ENCODE data around the gene ARHGDIG.
A peak's percentile ranks its signal among the peaks of the same experiment; 100 is the strongest.

The ARHGDIG gene

DNA sequence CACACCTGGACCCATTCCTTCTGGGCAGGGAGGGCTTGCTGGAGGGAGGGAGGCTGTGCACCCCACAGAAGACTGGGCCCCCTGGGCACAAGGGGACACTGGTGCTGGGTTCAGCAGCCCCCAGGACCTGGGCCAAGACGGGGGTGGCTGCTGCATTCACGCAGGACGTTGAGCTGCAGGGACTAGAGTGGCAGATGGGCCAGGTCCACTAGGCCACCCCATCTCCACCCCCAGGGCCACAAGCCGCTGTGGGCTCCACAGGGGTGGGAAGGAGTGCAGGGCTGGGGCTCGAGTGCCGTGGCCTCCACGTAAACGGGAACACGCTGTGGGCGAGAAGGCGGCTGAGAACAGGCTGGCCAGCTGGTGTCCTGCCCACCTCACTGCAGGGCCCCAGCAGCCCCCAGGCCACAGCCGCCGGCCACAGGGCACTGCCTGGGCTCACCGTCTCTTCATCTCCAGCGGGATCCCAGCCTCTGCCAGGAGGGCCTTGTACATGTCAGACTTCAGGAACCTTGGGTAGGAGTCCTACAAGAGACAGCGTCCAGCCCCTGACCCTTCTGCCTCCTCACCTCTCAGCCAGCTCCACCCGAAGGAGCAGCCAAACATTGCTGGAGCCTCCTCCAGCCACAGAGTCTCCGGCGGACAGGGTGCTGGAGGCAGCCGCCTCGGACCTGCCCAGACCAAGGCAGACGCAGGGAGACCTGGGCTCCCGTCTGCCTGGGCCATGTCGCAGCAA is 11.2 kb upstream of the ARHGDIG start:
- H3K27ac ChIP-seq (ENCODE audit: low read depth, low read length), result no peak overlapping the region
- H3K4me1 ChIP-seq (ENCODE audit: control insufficient read depth in 1 of 2, insufficient read depth in 2 of 2, low read length in 2 of 2), result peaks cover 35 to 37% of the 10 kb centered on the region in 2 donors
- no peaks in the 10 kb centered on the region for H3K9me3 ChIP-seq (ENCODE audit: control insufficient read depth in 1 of 2, low read length in 2 of 2)
- peaks cover 6 to 15% of the 10 kb centered on the region in 2 donors for H3K36me3 ChIP-seq (ENCODE audit: control insufficient read depth in 1 of 2, insufficient read depth in 2 of 2, low read length in 2 of 2)
- peak overlapping the region; percentile 55 to 66 for H3K9ac ChIP-seq (ENCODE audit: low read depth in 1 of 2, low read length in 2 of 2)
- H3K4me3 ChIP-seq (ENCODE audit: low read depth in 1 of 2, low read length in 2 of 2), result peak overlapping the region; percentile 38 to 72
- no peaks in the 10 kb centered on the region for H3K27me3 ChIP-seq (ENCODE audit: control insufficient read depth in 1 of 2, insufficient read depth in 2 of 2, low read length in 2 of 2)

DNA sequence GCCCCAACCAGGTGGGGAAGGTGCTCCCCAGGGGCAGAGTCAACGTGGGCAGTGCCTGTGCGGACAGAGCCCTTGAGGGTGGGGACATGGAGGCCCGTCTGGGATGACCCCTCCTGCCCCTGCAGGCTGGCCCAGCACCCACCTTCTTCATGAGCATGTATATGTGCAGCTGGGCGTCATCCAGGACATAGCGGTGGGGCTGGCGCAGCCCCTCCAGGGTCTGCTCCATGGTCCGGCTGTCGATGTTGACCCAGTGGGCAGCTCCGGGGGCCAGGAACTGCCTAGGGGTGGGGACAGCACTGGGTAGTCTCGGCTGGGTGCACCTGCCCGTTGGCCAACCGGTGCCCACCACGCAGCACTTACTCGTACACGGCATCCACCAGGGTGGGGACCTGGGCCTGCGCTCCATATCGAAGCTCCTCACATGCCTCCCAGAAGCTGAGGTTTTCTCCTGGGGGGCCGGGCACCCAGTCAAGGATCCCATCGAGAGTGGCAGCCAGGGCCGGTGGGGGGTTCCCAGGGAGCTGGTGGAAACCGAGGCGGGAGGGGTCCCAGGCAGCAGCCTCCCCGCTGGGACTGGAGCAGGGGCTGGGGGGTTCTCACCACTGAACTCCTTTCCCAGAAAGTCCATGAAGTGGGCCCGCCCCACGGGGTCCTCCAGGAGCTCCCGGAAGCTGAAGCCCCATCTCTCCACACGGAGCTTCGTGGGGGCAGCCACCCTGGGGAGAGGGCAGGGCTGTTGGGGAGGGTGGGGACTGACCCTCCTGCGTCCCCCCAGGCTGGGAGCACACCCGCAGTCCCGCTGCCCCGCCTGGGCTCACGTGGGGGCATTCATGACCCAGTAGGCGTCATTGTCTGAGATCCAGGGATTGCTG is 9.8 kb upstream of the ARHGDIG start:
- Histone ChIP-seq H3K27ac (ENCODE audit: low read depth, low read length) (no peak overlapping the region), H3K36me3 (ENCODE audit: control insufficient read depth in 1 of 2, insufficient read depth in 2 of 2, low read length in 2 of 2) (peaks cover 0 to 2% of the 10 kb centered on the region in 2 donors), H3K9me3 (ENCODE audit: control insufficient read depth in 1 of 2, low read length in 2 of 2) (no peaks in the 10 kb centered on the region), H3K27me3 (ENCODE audit: control insufficient read depth in 1 of 2, insufficient read depth in 2 of 2, low read length in 2 of 2) (no peaks in the 10 kb centered on the region), H3K4me1 (ENCODE audit: control insufficient read depth in 1 of 2, insufficient read depth in 2 of 2, low read length in 2 of 2) (peaks cover 32 to 41% of the 10 kb centered on the region in 2 donors), H3K9ac (ENCODE audit: low read depth in 1 of 2, low read length in 2 of 2) (no peak overlapping the region), H3K4me3 (ENCODE audit: low read depth in 1 of 2, low read length in 2 of 2) (peak overlapping the region in 1 of 2 donors; percentile 32)

DNA sequence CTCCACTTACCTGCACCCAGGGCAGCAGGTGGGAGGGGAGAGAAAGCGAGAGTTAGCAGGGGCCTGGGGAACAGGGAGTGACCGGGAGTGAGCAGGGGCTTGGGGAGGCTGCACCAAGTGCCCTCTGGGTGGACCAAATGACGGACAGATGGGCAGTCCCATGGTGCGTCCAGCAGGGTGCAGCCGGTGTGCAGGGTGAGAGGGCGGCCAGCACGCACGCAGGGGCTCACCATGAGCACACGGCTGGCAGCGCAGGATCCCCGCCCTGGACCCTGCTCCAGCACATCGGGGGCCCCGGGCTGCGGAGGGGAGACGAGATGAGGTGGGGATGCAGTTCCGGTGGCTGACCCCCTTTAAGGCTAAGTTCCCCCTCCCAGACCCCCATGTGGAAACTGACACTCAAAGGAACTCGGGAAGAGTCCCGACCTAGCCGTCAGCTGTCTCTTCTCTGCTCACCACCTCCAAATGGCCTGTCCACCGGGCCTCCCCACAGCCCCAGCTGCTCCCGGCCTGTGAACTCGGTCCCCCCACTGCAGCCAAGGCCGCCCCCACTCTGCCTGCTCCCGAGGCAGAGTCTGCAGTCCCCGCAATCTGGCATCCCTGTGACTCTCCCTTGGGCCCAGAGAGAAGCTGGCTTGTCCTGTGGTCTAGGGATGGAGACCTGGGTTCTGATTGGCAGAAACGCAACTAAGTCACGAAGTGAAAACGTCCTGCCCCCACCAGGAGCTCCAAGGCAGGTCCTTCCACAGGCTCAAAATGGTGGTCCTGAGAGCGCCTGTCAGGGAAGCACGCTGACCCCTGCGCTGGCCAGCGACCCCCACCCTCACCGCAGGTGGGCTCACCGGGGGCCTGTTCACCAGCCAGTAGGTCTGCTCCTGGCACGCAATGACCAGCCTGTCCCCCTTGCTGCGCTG is 7.5 kb upstream of the ARHGDIG start:
- H3K27me3 ChIP-seq (ENCODE audit: control insufficient read depth in 1 of 2, insufficient read depth in 2 of 2, low read length in 2 of 2), result no peaks in the 10 kb centered on the region
- H3K36me3 ChIP-seq (ENCODE audit: control insufficient read depth in 1 of 2, insufficient read depth in 2 of 2, low read length in 2 of 2), result no peaks in the 10 kb centered on the region
- H3K27ac ChIP-seq (ENCODE audit: low read depth, low read length), result no peak overlapping the region
- H3K4me3 ChIP-seq (ENCODE audit: low read depth in 1 of 2, low read length in 2 of 2), result no peak overlapping the region
- peak overlapping the region in 1 of 2 donors; percentile 18 for H3K9ac ChIP-seq (ENCODE audit: low read depth in 1 of 2, low read length in 2 of 2)
- H3K4me1 ChIP-seq (ENCODE audit: control insufficient read depth in 1 of 2, insufficient read depth in 2 of 2, low read length in 2 of 2), result peaks cover 16 to 28% of the 10 kb centered on the region in 2 donors
- H3K9me3 ChIP-seq (ENCODE audit: control insufficient read depth in 1 of 2, low read length in 2 of 2), result no peaks in the 10 kb centered on the region

DNA sequence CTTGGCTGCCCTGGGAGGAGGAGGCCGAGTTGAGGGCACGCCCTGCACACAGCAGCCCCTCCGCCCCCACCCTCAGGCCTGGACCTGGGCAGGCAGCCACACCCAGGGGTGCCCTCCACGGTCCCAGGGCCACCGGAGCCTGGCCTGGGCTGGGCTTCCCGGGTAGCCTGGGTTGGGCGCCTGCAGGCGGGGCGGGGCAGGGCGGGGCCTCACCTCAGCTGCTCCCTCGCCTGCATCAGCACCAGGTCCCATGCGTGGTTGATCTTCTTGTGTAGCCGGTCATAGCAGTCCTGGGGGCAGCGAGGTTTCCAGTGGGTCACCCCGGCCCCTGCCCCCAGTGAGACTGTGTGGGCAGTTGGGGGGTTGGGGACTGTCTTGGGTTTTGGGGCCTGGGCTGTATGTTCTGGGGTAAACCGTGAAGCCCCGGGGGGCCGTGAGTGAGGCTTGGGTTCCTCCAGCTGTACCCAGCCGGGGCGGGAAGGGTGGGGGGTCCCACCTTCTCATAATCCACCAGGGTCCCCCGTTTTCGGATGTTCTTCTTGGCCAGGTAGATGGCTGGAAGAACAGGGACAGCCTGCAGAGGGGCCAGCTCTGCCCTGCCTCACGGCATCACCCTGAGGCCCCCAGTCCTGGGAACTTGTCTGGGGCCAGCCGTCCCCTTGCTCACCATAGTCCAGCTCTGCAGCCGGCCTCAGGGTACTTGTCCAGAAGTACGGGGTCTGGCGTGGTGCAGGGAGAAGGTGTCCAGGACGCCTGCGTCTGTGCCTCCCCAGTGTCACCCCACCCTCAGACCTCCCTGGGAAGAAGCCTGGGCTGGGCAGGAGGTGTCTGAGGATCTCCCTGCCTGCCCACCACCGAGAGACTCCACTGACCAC is 6.6 kb upstream of the ARHGDIG start:
- Histone ChIP-seq H3K9ac (ENCODE audit: low read depth in 1 of 2, low read length in 2 of 2) (no peak overlapping the region), H3K9me3 (ENCODE audit: control insufficient read depth in 1 of 2, low read length in 2 of 2) (no peaks in the 10 kb centered on the region), H3K4me3 (ENCODE audit: low read depth in 1 of 2, low read length in 2 of 2) (no peak overlapping the region), H3K4me1 (ENCODE audit: control insufficient read depth in 1 of 2, insufficient read depth in 2 of 2, low read length in 2 of 2) (peaks cover 10 to 22% of the 10 kb centered on the region in 2 donors), H3K27me3 (ENCODE audit: control insufficient read depth in 1 of 2, insufficient read depth in 2 of 2, low read length in 2 of 2) (peaks cover 0 to under 1% of the 10 kb centered on the region in 2 donors), H3K27ac (ENCODE audit: low read depth, low read length) (no peak overlapping the region), H3K36me3 (ENCODE audit: control insufficient read depth in 1 of 2, insufficient read depth in 2 of 2, low read length in 2 of 2) (no peaks in the 10 kb centered on the region)

DNA sequence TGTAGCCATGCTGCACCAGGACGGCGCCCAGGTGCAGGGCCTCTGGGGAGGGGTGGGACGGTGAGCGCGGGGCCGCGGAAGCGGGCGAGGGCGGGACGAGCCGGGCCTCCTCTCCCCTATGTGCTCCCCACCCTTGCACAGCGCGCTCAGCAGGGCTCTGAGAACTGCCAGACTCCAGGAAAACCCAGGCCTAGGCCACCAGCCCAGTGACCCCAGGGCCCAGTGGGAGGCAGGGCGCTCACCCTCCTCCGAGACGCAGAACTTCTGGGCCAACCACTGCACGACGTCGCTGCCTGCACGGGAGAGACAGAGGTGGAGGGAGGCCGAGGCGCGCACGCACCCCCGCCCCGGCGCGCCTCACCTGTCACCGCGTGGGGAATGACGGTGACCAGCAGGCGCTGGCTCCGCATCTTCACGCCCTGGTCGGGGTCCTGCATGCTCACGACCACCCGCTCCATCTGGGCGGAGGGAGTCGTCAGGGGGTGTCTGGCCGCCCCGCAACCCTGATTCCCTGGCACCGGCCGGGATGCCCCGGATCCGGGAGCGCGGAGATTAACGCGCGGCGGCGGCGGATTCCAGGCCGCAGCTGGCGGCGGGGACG is 5.2 kb upstream of the ARHGDIG start:
- H3K4me1 ChIP-seq (ENCODE audit: control insufficient read depth in 1 of 2, insufficient read depth in 2 of 2, low read length in 2 of 2), result peaks cover 10 to 25% of the 10 kb centered on the region in 2 donors
- H3K9ac ChIP-seq (ENCODE audit: low read depth in 1 of 2, low read length in 2 of 2), result no peak overlapping the region
- peaks cover 0 to 3% of the 10 kb centered on the region in 2 donors for H3K27me3 ChIP-seq (ENCODE audit: control insufficient read depth in 1 of 2, insufficient read depth in 2 of 2, low read length in 2 of 2)
- no peak overlapping the region for H3K27ac ChIP-seq (ENCODE audit: low read depth, low read length)
- H3K4me3 ChIP-seq (ENCODE audit: low read depth in 1 of 2, low read length in 2 of 2), result peak overlapping the region; percentile 20 to 59
- no peaks in the 10 kb centered on the region for H3K9me3 ChIP-seq (ENCODE audit: control insufficient read depth in 1 of 2, low read length in 2 of 2)
- H3K36me3 ChIP-seq (ENCODE audit: control insufficient read depth in 1 of 2, insufficient read depth in 2 of 2, low read length in 2 of 2), result no peaks in the 10 kb centered on the region

DNA sequence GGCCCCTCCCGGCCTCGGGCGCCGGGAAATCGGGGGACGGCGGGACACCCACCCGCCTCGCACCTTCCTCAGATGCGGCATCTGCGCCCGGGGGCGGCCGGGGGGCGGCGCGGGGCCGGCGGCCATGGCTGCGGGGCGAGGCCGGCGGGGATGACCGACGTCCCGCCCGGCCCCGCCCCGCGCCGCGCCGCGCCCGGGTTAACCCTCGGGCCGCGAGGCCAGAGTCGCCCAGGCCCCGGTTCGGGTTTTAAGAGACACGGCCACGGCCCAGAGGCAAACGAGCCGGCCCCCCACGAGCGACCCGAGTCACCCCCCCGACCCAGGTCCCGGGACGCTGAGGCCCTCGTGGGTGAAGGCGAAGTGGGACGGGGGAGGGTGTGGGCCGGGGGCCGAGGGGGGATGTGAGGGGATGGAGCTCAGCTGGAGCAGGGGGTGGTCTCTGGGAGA is 4.6 kb upstream of the ARHGDIG start, which contains the start of gene RGS11:
TSS of gene RGS11 (minus strand) at position 159 of the 447 bp plus-strand sequence. CDS start at position 126, 33 bp downstream.
- Histone ChIP-seq H3K36me3 (ENCODE audit: control insufficient read depth in 1 of 2, insufficient read depth in 2 of 2, low read length in 2 of 2) (no peaks in the 10 kb centered on the region), H3K4me1 (ENCODE audit: control insufficient read depth in 1 of 2, insufficient read depth in 2 of 2, low read length in 2 of 2) (peaks cover 10 to 25% of the 10 kb centered on the region in 2 donors), H3K9me3 (ENCODE audit: control insufficient read depth in 1 of 2, low read length in 2 of 2) (no peaks in the 10 kb centered on the region), H3K27ac (ENCODE audit: low read depth, low read length) (no peak within 1 kb of the TSS), H3K27me3 (ENCODE audit: control insufficient read depth in 1 of 2, insufficient read depth in 2 of 2, low read length in 2 of 2) (peaks cover 0 to 3% of the 10 kb centered on the region in 2 donors), H3K4me3 (ENCODE audit: low read depth in 1 of 2, low read length in 2 of 2) (peak within 1 kb of the TSS; percentile 20 to 59), H3K9ac (ENCODE audit: low read depth in 1 of 2, low read length in 2 of 2) (peak within 1 kb of the TSS in 1 of 2 donors; percentile 18)

DNA sequence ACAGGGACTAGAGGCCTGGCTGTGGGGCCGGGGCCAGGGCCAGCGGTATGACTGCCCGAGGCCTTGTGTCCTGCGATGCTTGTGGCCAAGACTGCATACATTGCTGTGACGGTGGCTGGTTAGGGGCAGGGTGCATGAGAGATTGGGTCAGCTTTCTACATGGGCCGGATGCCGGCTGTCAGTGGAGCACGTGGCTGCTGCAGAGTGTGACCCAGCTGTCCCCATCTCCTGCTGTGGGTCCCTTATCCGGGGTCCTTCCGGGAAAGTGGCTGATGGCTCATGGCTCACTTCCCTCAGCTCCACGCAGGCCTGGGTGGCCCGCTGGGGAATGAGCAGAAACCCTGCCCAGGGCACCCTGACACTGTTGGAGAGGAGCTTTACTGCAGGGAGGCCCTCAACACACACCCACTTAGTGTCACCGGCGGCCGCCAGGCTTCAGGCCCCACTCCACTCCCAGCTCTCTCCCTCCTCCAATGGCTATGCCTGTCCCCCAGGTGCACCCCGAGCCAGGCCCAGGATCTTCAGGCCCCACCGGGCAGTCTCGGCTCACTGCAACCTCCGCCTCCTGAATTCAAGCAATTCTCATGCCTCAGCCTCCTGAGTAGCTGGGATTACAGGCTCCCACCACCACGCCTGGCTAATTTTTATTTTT is 3.8 kb upstream of the ARHGDIG start:
- Histone ChIP-seq H3K27me3 (ENCODE audit: control insufficient read depth in 1 of 2, insufficient read depth in 2 of 2, low read length in 2 of 2) (peaks cover 0 to 8% of the 10 kb centered on the region in 2 donors), H3K27ac (ENCODE audit: low read depth, low read length) (no peak overlapping the region), H3K9ac (ENCODE audit: low read depth in 1 of 2, low read length in 2 of 2) (peak overlapping the region in 1 of 2 donors; percentile 18), H3K9me3 (ENCODE audit: control insufficient read depth in 1 of 2, low read length in 2 of 2) (no peaks in the 10 kb centered on the region), H3K4me1 (ENCODE audit: control insufficient read depth in 1 of 2, insufficient read depth in 2 of 2, low read length in 2 of 2) (peaks cover 10 to 25% of the 10 kb centered on the region in 2 donors), H3K4me3 (ENCODE audit: low read depth in 1 of 2, low read length in 2 of 2) (no peak overlapping the region), H3K36me3 (ENCODE audit: control insufficient read depth in 1 of 2, insufficient read depth in 2 of 2, low read length in 2 of 2) (no peaks in the 10 kb centered on the region)

DNA sequence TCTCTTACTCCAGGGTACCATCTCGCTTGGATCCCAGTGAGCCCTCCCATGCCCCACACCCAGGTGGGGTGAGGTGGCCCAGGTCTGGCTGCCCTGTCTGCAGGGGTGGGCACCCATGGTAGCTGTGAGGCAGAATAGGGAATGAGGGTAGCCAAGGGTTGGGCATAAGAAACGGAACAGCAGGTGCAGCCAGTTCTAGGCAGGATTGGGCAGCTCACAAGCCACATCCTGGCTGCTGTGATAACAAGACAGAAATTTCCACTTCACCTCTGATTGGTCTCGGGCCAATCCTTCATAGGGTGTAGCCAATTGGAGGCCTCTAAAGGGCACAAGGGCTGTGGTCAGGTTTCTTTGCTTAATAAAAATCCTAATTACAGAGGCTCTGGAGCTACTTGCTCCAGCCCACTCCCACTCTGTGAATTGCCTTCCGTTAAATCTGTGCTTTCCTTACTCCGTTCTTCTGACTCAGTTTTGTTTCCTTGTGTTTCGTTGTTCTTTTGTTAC is 1.5 kb upstream of the ARHGDIG start:
- H3K4me3 ChIP-seq (ENCODE audit: low read depth in 1 of 2, low read length in 2 of 2), result no peak overlapping the region
- peaks cover 7 to 21% of the 10 kb centered on the region in 2 donors for H3K4me1 ChIP-seq (ENCODE audit: control insufficient read depth in 1 of 2, insufficient read depth in 2 of 2, low read length in 2 of 2)
- H3K9ac ChIP-seq (ENCODE audit: low read depth in 1 of 2, low read length in 2 of 2), result no peak overlapping the region
- no peaks in the 10 kb centered on the region for H3K36me3 ChIP-seq (ENCODE audit: control insufficient read depth in 1 of 2, insufficient read depth in 2 of 2, low read length in 2 of 2)
- H3K27me3 ChIP-seq (ENCODE audit: control insufficient read depth in 1 of 2, insufficient read depth in 2 of 2, low read length in 2 of 2), result peaks cover 5 to 9% of the 10 kb centered on the region in 2 donors
- no peaks in the 10 kb centered on the region for H3K9me3 ChIP-seq (ENCODE audit: control insufficient read depth in 1 of 2, low read length in 2 of 2)
- no peak overlapping the region for H3K27ac ChIP-seq (ENCODE audit: low read depth, low read length)

Data from duodenal mucosa (tissue), 2 donors.